GM18508 (cell line): Measurements from ENCODE around the gene BABAM2.
"Not testable (repeated sequence)": the region's sequence is repeated elsewhere in the genome, so short reads cannot be mapped to it uniquely, and the experiment has no call there.

ENCODE experiments used
- ATAC-seq: cut with Tn5 transposase; IDR thresholded peaks from one replicate; pipeline ENCODE4 v1.9.1; 2021; ENCODE audit warnings: moderate number of reproducible peaks; ENCODE audit not compliant: insufficient read depth, unreplicated experiment

Gene BABAM2

GRCh38 chr2:28333606-28334526, 443.3 kb downstream of the BABAM2 start:
- ATAC-seq, result no peak

- ATAC-seq, result no peak
These were observed 444.0 kb downstream of the BABAM2 start for GRCh38 chr2:28334527-28334894.

- not testable (repeated sequence) for ATAC-seq
These were observed 444.7 kb downstream of the BABAM2 start for GRCh38 chr2:28335265-28335664.

GRCh38 chr2:28335666-28336065, 445.1 kb downstream of the BABAM2 start:
- ATAC-seq, result no peak

GRCh38 chr2:28336264-28336980, 445.9 kb downstream of the BABAM2 start:
- ATAC-seq, result no peak

GRCh38 chr2:28336982-28337627, 446.6 kb downstream of the BABAM2 start:
- ATAC-seq, result no peak

- ATAC-seq, result no peak
These were observed 447.7 kb downstream of the BABAM2 start for GRCh38 chr2:28338046-28338817.

GRCh38 chr2:28338831-28339321, 448.3 kb downstream of the BABAM2 start:
- ATAC-seq, result no peak

- no peak for ATAC-seq
These were observed 449.1 kb downstream of the BABAM2 start for GRCh38 chr2:28339516-28340175.

- ATAC-seq, result no peak
These were observed 450.0 kb downstream of the BABAM2 start for GRCh38 chr2:28340312-28341202.

GRCh38 chr2:28341208-28341891, 450.8 kb downstream of the BABAM2 start:
- ATAC-seq, result no peak

- no peak for ATAC-seq
These were observed 451.8 kb downstream of the BABAM2 start for GRCh38 chr2:28342081-28342967.

GRCh38 chr2:28343184-28343942, 452.8 kb downstream of the BABAM2 start:
- ATAC-seq, result no peak

- ATAC-seq, result no peak
These were observed 453.6 kb downstream of the BABAM2 start for GRCh38 chr2:28343971-28344715.

- no peak for ATAC-seq
These were observed 454.3 kb downstream of the BABAM2 start for GRCh38 chr2:28344756-28345373.
